NCI-H2081 (cell line): Measurements from ENCODE around the gene AGBL2.
"Not testable (repeated sequence)": the region's sequence is repeated elsewhere in the genome, so short reads cannot be mapped to it uniquely, and the experiment has no call there.

Experiments
- DNase-seq, 2 experiments: peaks; one replicate each; lab custom pipeline; 2025; lab: John Stamatoyannopoulos, UW

The AGBL2 gene

GRCh38 chr11:47715082-47715669 is at the start of gene AGBL2:
AGBL2 (minus strand) TSS chr11:47715369; CDS start chr11:47714650, 719 bp downstream.
- DNase-seq, result peak; percentile 81 to 83

GRCh38 chr11:47759291-47759690 is 44.1 kb upstream of the AGBL2 start:
- DNase-seq, result not testable (repeated sequence)

GRCh38 chr11:47756208-47756607 is 41.0 kb upstream of the AGBL2 start:
- no peak for DNase-seq

GRCh38 chr11:47750725-47751124 is 35.6 kb upstream of the AGBL2 start:
- DNase-seq, result no peak

GRCh38 chr11:47742494-47742893 is 27.3 kb upstream of the AGBL2 start:
- not testable (repeated sequence) for DNase-seq

- DNase-seq, result not testable (repeated sequence)
Observed at GRCh38 chr11:47737817-47738216, 22.6 kb upstream of the AGBL2 start.

GRCh38 chr11:47732271-47732670 is 17.1 kb upstream of the AGBL2 start:
- no peak for DNase-seq

GRCh38 chr11:47731475-47731874 is 16.3 kb upstream of the AGBL2 start:
- DNase-seq, result no peak

GRCh38 chr11:47726878-47727514 is 11.8 kb upstream of the AGBL2 start:
- no peak for DNase-seq

- DNase-seq, result no peak
Observed at GRCh38 chr11:47726118-47726442, 10.9 kb upstream of the AGBL2 start.

- no peak for DNase-seq
Observed at GRCh38 chr11:47725442-47726117, 10.4 kb upstream of the AGBL2 start.

- no peak for DNase-seq
Observed at GRCh38 chr11:47724041-47724729, 9.0 kb upstream of the AGBL2 start.

- no peak for DNase-seq
Observed at GRCh38 chr11:47723041-47723440, 7.9 kb upstream of the AGBL2 start.

GRCh38 chr11:47720651-47721050 is 5.5 kb upstream of the AGBL2 start:
- no peak for DNase-seq

GRCh38 chr11:47716692-47717091 is 1.5 kb upstream of the AGBL2 start:
- DNase-seq, result no peak

- DNase-seq, result peak; percentile 11 to 59
Observed at GRCh38 chr11:47714554-47715081, 551 bp downstream of the AGBL2 start.

GRCh38 chr11:47711816-47712215 is 3.4 kb downstream of the AGBL2 start:
- DNase-seq, result no peak

GRCh38 chr11:47711225-47711624 is 3.9 kb downstream of the AGBL2 start:
- no peak for DNase-seq

- not testable (repeated sequence) for DNase-seq
Observed at GRCh38 chr11:47707275-47707786, 7.8 kb downstream of the AGBL2 start.

- no peak for DNase-seq
Observed at GRCh38 chr11:47705721-47706120, 9.4 kb downstream of the AGBL2 start.

- no peak for DNase-seq
Observed at GRCh38 chr11:47691979-47692378, 23.2 kb downstream of the AGBL2 start.

- no peak for DNase-seq
Observed at GRCh38 chr11:47689480-47689879, 25.7 kb downstream of the AGBL2 start.
